ENCODE data around the gene PATJ. TPM values are rescaled to one million over a fixed set of nuclear protein-coding genes. Genes with fewer than 3 reads are reported as not detected.

Gene PATJ
- polyA plus RNA-seq, 1 of the 3 experiments (the other 2 are of a cell fraction) = 3.0 TPM

DNA sequence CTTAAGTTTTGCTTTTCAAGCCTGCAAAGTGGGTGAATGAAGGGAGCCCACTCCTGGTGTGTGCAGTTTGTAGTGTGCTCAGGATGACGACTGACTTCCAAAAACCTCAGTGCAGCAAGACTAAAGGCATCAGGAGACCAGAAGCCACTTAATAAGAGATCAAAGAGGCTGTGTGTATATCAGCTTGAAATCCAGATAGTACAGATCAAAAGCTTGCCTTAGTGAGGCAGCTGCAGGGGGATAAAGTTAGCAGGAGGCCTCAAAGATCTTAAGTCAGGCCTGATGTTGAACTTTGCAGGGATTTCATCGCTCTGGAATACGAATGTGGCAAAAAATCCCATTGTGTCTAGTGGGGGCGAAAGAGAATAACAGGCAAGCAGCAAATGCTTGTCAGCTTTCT, 99.8 kb downstream of the PATJ start (continued):
- TF ChIP-seq RFX5 (IDR thresholded peaks at IDR 0.05; ENCODE audit: low read length) (no peak), NRF1 (IDR thresholded peaks at IDR 0.05; ENCODE audit: low read depth, low read length) (no peak), SIN3A (IDR thresholded peaks at IDR 0.05; ENCODE audit: borderline replicate concordance, low read depth, low read length) (no peak), ELF1 (IDR thresholded peaks at IDR 0.05) (no peak), TAF1 (IDR thresholded peaks at IDR 0.05; ENCODE audit: borderline replicate concordance, low read depth, low read length) (no peak), CHD2 (IDR thresholded peaks at IDR 0.05; ENCODE audit: low read length, partially characterized antibody) (no peak)

DNA sequence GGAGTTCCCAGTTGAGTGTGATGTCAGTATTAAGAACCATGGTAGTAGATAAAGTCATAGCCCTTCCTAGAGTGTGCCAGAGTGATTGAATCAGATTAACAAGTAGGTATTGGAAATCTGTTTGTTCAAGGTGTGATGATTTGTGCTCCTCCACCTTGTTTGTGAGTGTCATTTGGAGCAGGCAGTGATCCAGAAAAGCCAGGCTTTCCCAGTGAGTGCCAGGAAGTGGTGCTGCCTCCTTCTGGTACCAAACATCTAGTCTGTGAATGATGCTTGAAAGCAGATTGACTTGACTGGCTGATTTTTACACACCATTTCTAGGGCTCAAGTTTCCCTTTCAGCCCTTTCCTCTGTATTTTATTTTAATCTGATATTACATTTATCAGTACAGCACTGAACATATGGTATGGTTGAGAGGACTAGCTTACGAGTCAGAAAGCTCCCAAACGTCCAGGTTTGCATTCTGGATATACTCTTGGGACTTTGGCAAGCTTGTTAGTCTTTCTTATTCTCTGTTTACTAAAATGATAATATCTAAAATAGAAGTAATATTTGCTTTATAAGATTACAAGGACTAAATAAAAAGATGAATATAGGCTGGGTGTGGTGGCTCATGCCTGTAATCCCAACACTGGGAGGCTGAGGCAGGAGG, 100.7 kb downstream of the PATJ start:
- H3K27me3 ChIP-seq (ENCODE audit: insufficient read depth) = no peaks in the 10 kb centered on the region
- H3K9me3 ChIP-seq = no peaks in the 10 kb centered on the region
- no peaks in the 10 kb centered on the region for H4K20me1 ChIP-seq (ENCODE audit: insufficient read depth)
- H3F3A ChIP-seq (replicated peaks; ENCODE audit: insufficient read depth) = peaks cover 13% of the 10 kb centered on the region
- WGBS (ENCODE audit: low lambda C conversion rate) = 88% methylated on average over 2 of the region's 2 CpGs
- no peak for DNase-seq
- H3K79me2 ChIP-seq (ENCODE audit: insufficient read depth) = no peaks in the 10 kb centered on the region
- no peaks in the 10 kb centered on the region for H3K9me2 ChIP-seq
- H3K9ac ChIP-seq = no peak overlapping the region
- no peak overlapping the region for H3K27ac ChIP-seq (ENCODE audit: low read depth in 2 of 2, low read length in 1 of 2)
- ChIA-PET POLR2A (no interaction called here), CTCF (interaction anchor here (1.3 to 2.7 kb wide), 3 partner anchors 10 to 1871 kb away, joined by 3 to 9 read pairs (median 7); no protein-coding TSS in a partner anchor)
- H2AFZ ChIP-seq (ENCODE audit: low read depth) = no peak overlapping the region
- no peak overlapping the region for H3K4me2 ChIP-seq
- H3K4me1 ChIP-seq (ENCODE audit: control insufficient read depth in 1 of 2, insufficient read depth in 2 of 2, low read depth in 1 of 2, low read length in 1 of 2) = peaks cover 0 to 19% of the 10 kb centered on the region in 2 experiments; a peak in 3 of 4 replicates
- no peak overlapping the region for H3K4me3 ChIP-seq (ENCODE audit: low read depth in 2 of 2, low read length in 1 of 2)
- no peaks in the 10 kb centered on the region for H3K36me3 ChIP-seq (replicated peaks in 1 of 2; ENCODE audit: control insufficient read depth in 1 of 2, insufficient read depth in 2 of 2, low read length in 1 of 2)
- TF ChIP-seq MEF2A (IDR thresholded peaks at IDR 0.05; ENCODE audit: borderline replicate concordance, low read depth) (no peak), NRF1 (IDR thresholded peaks at IDR 0.05; ENCODE audit: low read depth, low read length) (no peak), RAD21 (IDR thresholded peaks at IDR 0.05; ENCODE audit: low read length) (peak; percentile 44; the same call in 1 of the 2 replicates), EZH2phosphoT487 (IDR thresholded peaks at IDR 0.05; ENCODE audit: borderline replicate concordance, low read depth) (no peak), YY1 (IDR thresholded peaks at IDR 0.05; ENCODE audit: low read depth) (no peak), EP300 (IDR thresholded peaks at IDR 0.05; ENCODE audit: borderline replicate concordance in 1 of 2, low read depth in 1 of 2, low read length in 1 of 2) (no peak), RCOR1 (IDR thresholded peaks at IDR 0.05; ENCODE audit: low read length) (no peak), GABPA (IDR thresholded peaks at IDR 0.05; ENCODE audit: low read depth) (no peak), GATA2 (CRISPR knock-in tag; IDR thresholded peaks at IDR 0.05) (no peak), RFX5 (IDR thresholded peaks at IDR 0.05; ENCODE audit: low read length) (no peak), TAF1 (IDR thresholded peaks at IDR 0.05; ENCODE audit: borderline replicate concordance, low read depth, low read length) (no peak), POLR2AphosphoS5 (IDR thresholded peaks at IDR 0.05; ENCODE audit: low read depth, low read length) (no peak), FOXM1 (IDR thresholded peaks at IDR 0.05; ENCODE audit: low read depth) (no peak), NFIC (IDR thresholded peaks at IDR 0.05; ENCODE audit: borderline replicate concordance) (0 out of 2 replicates have a peak, but pooled peaks have one; percentile 6)
- TF ChIP-seq, protein P1, sequence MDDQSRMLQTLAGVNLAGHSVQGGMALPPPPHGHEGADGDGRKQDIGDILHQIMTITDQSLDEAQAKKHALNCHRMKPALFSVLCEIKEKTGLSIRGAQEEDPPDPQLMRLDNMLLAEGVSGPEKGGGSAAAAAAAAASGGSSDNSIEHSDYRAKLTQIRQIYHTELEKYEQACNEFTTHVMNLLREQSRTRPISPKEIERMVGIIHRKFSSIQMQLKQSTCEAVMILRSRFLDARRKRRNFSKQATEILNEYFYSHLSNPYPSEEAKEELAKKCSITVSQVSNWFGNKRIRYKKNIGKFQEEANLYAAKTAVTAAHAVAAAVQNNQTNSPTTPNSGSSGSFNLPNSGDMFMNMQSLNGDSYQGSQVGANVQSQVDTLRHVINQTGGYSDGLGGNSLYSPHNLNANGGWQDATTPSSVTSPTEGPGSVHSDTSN (IDR thresholded peaks at IDR 0.05) = no peak
- TF ChIP-seq, protein P2, sequence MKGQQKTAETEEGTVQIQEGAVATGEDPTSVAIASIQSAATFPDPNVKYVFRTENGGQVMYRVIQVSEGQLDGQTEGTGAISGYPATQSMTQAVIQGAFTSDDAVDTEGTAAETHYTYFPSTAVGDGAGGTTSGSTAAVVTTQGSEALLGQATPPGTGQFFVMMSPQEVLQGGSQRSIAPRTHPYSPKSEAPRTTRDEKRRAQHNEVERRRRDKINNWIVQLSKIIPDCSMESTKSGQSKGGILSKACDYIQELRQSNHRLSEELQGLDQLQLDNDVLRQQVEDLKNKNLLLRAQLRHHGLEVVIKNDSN (IDR thresholded peaks at IDR 0.05; ENCODE audit: borderline replicate concordance, low read depth) = no peak
- TF ChIP-seq, protein P3, sequence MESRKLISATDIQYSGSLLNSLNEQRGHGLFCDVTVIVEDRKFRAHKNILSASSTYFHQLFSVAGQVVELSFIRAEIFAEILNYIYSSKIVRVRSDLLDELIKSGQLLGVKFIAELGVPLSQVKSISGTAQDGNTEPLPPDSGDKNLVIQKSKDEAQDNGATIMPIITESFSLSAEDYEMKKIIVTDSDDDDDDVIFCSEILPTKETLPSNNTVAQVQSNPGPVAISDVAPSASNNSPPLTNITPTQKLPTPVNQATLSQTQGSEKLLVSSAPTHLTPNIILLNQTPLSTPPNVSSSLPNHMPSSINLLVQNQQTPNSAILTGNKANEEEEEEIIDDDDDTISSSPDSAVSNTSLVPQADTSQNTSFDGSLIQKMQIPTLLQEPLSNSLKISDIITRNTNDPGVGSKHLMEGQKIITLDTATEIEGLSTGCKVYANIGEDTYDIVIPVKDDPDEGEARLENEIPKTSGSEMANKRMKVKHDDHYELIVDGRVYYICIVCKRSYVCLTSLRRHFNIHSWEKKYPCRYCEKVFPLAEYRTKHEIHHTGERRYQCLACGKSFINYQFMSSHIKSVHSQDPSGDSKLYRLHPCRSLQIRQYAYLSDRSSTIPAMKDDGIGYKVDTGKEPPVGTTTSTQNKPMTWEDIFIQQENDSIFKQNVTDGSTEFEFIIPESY (IDR thresholded peaks at IDR 0.05; ENCODE audit: borderline replicate concordance, low read depth) = no peak
- TF ChIP-seq, protein P4, sequence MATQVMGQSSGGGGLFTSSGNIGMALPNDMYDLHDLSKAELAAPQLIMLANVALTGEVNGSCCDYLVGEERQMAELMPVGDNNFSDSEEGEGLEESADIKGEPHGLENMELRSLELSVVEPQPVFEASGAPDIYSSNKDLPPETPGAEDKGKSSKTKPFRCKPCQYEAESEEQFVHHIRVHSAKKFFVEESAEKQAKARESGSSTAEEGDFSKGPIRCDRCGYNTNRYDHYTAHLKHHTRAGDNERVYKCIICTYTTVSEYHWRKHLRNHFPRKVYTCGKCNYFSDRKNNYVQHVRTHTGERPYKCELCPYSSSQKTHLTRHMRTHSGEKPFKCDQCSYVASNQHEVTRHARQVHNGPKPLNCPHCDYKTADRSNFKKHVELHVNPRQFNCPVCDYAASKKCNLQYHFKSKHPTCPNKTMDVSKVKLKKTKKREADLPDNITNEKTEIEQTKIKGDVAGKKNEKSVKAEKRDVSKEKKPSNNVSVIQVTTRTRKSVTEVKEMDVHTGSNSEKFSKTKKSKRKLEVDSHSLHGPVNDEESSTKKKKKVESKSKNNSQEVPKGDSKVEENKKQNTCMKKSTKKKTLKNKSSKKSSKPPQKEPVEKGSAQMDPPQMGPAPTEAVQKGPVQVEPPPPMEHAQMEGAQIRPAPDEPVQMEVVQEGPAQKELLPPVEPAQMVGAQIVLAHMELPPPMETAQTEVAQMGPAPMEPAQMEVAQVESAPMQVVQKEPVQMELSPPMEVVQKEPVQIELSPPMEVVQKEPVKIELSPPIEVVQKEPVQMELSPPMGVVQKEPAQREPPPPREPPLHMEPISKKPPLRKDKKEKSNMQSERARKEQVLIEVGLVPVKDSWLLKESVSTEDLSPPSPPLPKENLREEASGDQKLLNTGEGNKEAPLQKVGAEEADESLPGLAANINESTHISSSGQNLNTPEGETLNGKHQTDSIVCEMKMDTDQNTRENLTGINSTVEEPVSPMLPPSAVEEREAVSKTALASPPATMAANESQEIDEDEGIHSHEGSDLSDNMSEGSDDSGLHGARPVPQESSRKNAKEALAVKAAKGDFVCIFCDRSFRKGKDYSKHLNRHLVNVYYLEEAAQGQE (IDR thresholded peaks at IDR 0.05; ENCODE audit: low read depth, low read length) = no peak
- TF ChIP-seq, protein P5, sequence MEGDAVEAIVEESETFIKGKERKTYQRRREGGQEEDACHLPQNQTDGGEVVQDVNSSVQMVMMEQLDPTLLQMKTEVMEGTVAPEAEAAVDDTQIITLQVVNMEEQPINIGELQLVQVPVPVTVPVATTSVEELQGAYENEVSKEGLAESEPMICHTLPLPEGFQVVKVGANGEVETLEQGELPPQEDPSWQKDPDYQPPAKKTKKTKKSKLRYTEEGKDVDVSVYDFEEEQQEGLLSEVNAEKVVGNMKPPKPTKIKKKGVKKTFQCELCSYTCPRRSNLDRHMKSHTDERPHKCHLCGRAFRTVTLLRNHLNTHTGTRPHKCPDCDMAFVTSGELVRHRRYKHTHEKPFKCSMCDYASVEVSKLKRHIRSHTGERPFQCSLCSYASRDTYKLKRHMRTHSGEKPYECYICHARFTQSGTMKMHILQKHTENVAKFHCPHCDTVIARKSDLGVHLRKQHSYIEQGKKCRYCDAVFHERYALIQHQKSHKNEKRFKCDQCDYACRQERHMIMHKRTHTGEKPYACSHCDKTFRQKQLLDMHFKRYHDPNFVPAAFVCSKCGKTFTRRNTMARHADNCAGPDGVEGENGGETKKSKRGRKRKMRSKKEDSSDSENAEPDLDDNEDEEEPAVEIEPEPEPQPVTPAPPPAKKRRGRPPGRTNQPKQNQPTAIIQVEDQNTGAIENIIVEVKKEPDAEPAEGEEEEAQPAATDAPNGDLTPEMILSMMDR (IDR thresholded peaks at IDR 0.05) = peak; percentile 37

Data from SK-N-SH (cell line).